NCI-H226 (cell line): ENCODE data around the gene TMOD1.

Experiments
- DNase-seq: peaks from one replicate; pipeline ENCODE4 v3.0.0-alpha.2; 2015

The TMOD1 gene

GRCh38 chr9:97638666-97639065, 137.2 kb downstream of the TMOD1 start:
- no peak for DNase-seq

DNA sequence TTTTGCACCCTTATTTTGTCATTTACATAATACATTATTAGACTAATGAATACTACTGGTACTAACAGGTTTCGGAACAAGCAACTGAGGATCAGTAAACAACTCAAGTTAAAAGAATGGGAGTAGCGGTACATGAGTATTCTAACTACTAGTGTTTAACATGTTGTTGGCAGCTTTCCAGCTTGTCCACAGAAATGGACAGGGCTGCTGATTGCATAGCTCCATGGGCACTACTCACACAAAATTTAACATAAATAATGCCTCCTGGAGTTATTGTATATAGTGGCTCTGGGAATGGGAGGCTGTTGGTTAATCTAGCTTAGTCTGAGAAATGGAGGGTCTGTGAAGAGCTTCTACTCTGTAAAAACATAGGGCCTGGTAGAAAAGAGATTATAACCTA, 138.9 kb downstream of the TMOD1 start:
- no peak for DNase-seq

GRCh38 chr9:97645720-97646119, 144.3 kb downstream of the TMOD1 start:
- DNase-seq, result no peak

GRCh38 chr9:97647996-97648395, 146.5 kb downstream of the TMOD1 start:
- no peak for DNase-seq
